ENCODE measurements around the gene DRICH1.

DNA sequence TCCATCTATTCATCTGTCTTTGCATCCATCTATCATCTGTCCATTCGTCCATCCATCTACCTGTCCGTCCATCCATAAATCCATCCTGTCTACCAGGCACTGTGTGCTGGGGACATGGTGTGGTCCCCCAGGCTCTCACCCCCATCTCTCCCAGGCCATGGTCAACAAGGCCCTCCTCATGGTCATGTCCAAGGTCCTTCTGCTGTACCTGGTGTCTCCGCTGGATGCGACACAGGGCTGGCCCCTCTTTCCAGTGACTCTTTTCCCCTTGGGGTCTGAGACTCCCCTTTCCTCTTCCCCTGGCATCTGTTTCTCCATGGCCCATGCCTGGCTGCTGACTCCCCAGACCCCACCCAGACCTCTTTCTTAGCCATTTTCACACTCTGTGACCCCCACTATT lies 56.5 kb downstream of the DRICH1 start:
- TF ChIP-seq, protein P1, sequence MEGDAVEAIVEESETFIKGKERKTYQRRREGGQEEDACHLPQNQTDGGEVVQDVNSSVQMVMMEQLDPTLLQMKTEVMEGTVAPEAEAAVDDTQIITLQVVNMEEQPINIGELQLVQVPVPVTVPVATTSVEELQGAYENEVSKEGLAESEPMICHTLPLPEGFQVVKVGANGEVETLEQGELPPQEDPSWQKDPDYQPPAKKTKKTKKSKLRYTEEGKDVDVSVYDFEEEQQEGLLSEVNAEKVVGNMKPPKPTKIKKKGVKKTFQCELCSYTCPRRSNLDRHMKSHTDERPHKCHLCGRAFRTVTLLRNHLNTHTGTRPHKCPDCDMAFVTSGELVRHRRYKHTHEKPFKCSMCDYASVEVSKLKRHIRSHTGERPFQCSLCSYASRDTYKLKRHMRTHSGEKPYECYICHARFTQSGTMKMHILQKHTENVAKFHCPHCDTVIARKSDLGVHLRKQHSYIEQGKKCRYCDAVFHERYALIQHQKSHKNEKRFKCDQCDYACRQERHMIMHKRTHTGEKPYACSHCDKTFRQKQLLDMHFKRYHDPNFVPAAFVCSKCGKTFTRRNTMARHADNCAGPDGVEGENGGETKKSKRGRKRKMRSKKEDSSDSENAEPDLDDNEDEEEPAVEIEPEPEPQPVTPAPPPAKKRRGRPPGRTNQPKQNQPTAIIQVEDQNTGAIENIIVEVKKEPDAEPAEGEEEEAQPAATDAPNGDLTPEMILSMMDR (IDR thresholded peaks at IDR 0.05), result no peak
- no peak for TF ChIP-seq POLR2A (IDR thresholded peaks at IDR 0.05)
